Measurements from ENCODE around the gene GTF3C6.

The GTF3C6 gene

GRCh38 chr6:110958329-110959192, at the start of gene GTF3C6:
TSS of gene GTF3C6 (plus strand) at chr6:110958706. CDS start at chr6:110958770, 64 bp downstream.
- Histone ChIP-seq H3K9ac (ENCODE audit: low read length) (peak within 1 kb of the TSS; percentile 99), H3K4me1 (ENCODE audit: low read length) (peaks cover 3% of the 10 kb centered on the region; the same call in 1 of the 2 replicates), H4K20me1 (ENCODE audit: insufficient read depth, low read length) (no peaks in the 10 kb centered on the region), H3K36me3 (replicated peaks; ENCODE audit: low read depth, low read length) (peaks cover 2% of the 10 kb centered on the region), H3K79me2 (ENCODE audit: low read length) (peaks cover 12% of the 10 kb centered on the region), H3K4me3 (ENCODE audit: low read length) (peak within 1 kb of the TSS; percentile 92), H3K27ac (ENCODE audit: low read length) (peak within 1 kb of the TSS; percentile 85), H3K9me3 (ENCODE audit: insufficient read depth, low read length) (no peaks in the 10 kb centered on the region), H2AFZ (ENCODE audit: low read depth, low read length) (peak within 1 kb of the TSS; percentile 88), H3K4me2 (ENCODE audit: low read length) (peak within 1 kb of the TSS; percentile 98), H3K27me3 (ENCODE audit: low read depth, low read length) (no peaks in the 10 kb centered on the region)
- TF ChIP-seq EZH2phosphoT487 (IDR thresholded peaks at IDR 0.05; ENCODE audit: low read depth) (no peak), CTCF (IDR thresholded peaks at IDR 0.05; ENCODE audit: low read depth, low read length) (no peak)

GRCh38 chr6:110930781-110931180, 27.7 kb upstream of the GTF3C6 start:
- Histone ChIP-seq H3K4me1 (ENCODE audit: low read length) (peaks cover 17% of the 10 kb centered on the region), H3K36me3 (replicated peaks; ENCODE audit: low read depth, low read length) (no peaks in the 10 kb centered on the region), H3K27ac (ENCODE audit: low read length) (no peak overlapping the region), H3K9me3 (ENCODE audit: insufficient read depth, low read length) (no peaks in the 10 kb centered on the region), H3K9ac (ENCODE audit: low read length) (no peak overlapping the region), H3K27me3 (ENCODE audit: low read depth, low read length) (no peaks in the 10 kb centered on the region), H3K79me2 (ENCODE audit: low read length) (no peaks in the 10 kb centered on the region), H2AFZ (ENCODE audit: low read depth, low read length) (no peak overlapping the region), H3K4me2 (ENCODE audit: low read length) (no peak overlapping the region), H4K20me1 (ENCODE audit: insufficient read depth, low read length) (no peaks in the 10 kb centered on the region), H3K4me3 (ENCODE audit: low read length) (no peak overlapping the region)
- TF ChIP-seq EZH2phosphoT487 (IDR thresholded peaks at IDR 0.05; ENCODE audit: low read depth) (no peak), CTCF (IDR thresholded peaks at IDR 0.05; ENCODE audit: low read depth, low read length) (no peak)

GRCh38 chr6:110933912-110934311, 24.6 kb upstream of the GTF3C6 start:
- peak overlapping the region; percentile 65 for H3K4me2 ChIP-seq (ENCODE audit: low read length)
- no peak for TF ChIP-seq CTCF (IDR thresholded peaks at IDR 0.05; ENCODE audit: low read depth, low read length)
- no peak for TF ChIP-seq EZH2phosphoT487 (IDR thresholded peaks at IDR 0.05; ENCODE audit: low read depth)

GRCh38 chr6:110934381-110934898, 24.1 kb upstream of the GTF3C6 start:
- Histone ChIP-seq H3K4me2 (ENCODE audit: low read length) (peak overlapping the region; percentile 65), H4K20me1 (ENCODE audit: insufficient read depth, low read length) (no peaks in the 10 kb centered on the region), H3K9ac (ENCODE audit: low read length) (no peak overlapping the region), H3K4me3 (ENCODE audit: low read length) (0 out of 2 replicates have a peak overlapping the region, but pooled peaks have one; percentile 16), H3K27me3 (ENCODE audit: low read depth, low read length) (no peaks in the 10 kb centered on the region), H3K79me2 (ENCODE audit: low read length) (no peaks in the 10 kb centered on the region), H3K4me1 (ENCODE audit: low read length) (peaks cover 17% of the 10 kb centered on the region), H3K27ac (ENCODE audit: low read length) (peak overlapping the region; percentile 11; the same call in 1 of the 2 replicates), H3K9me3 (ENCODE audit: insufficient read depth, low read length) (no peaks in the 10 kb centered on the region), H3K36me3 (replicated peaks; ENCODE audit: low read depth, low read length) (no peaks in the 10 kb centered on the region), H2AFZ (ENCODE audit: low read depth, low read length) (peak overlapping the region; percentile 56)
- no peak for TF ChIP-seq CTCF (IDR thresholded peaks at IDR 0.05; ENCODE audit: low read depth, low read length)
- TF ChIP-seq EZH2phosphoT487 (IDR thresholded peaks at IDR 0.05; ENCODE audit: low read depth), result no peak

More at GRCh38 chr6:110933912-110934311, 24.6 kb upstream of the GTF3C6 start:
- no peaks in the 10 kb centered on the region for H3K27me3 ChIP-seq (ENCODE audit: low read depth, low read length)
- H3K79me2 ChIP-seq (ENCODE audit: low read length), result no peaks in the 10 kb centered on the region
- H3K9ac ChIP-seq (ENCODE audit: low read length), result no peak overlapping the region
- 0 out of 2 replicates have a peak overlapping the region, but pooled peaks have one; percentile 16 for H3K4me3 ChIP-seq (ENCODE audit: low read length)
- H3K27ac ChIP-seq (ENCODE audit: low read length), result peak overlapping the region; percentile 49
- no peaks in the 10 kb centered on the region for H3K36me3 ChIP-seq (replicated peaks; ENCODE audit: low read depth, low read length)
- no peaks in the 10 kb centered on the region for H4K20me1 ChIP-seq (ENCODE audit: insufficient read depth, low read length)
- H3K9me3 ChIP-seq (ENCODE audit: insufficient read depth, low read length), result no peaks in the 10 kb centered on the region
- peak overlapping the region; percentile 56 for H2AFZ ChIP-seq (ENCODE audit: low read depth, low read length)
- H3K4me1 ChIP-seq (ENCODE audit: low read length), result peaks cover 17% of the 10 kb centered on the region

Data from OCI-LY3 (cell line).